ENCODE measurements around the gene RMC1. TPM values are rescaled to one million over a fixed set of nuclear protein-coding genes. Genes with fewer than 3 reads are reported as not detected.

The RMC1 gene
- total and polyA plus RNA-seq, 2 of the 13 experiments (the other 11 are each of a cell fraction or from before 2014, with no cell fraction given): 9.4 to 19.5 TPM

GRCh38 chr18:23556145-23556780 is 53.0 kb downstream of the RMC1 start (continued):
- TF ChIP-seq HMGXB3 (CRISPR knock-in tag; IDR thresholded peaks at IDR 0.05; ENCODE audit: borderline replicate concordance): 0 out of 2 replicates have a peak, but pooled peaks have one; percentile 49
- TF ChIP-seq ZNF644 (CRISPR knock-in tag; IDR thresholded peaks at IDR 0.05; ENCODE audit: low read depth): peak; percentile 44; the same call in 1 of the 2 replicates
- no peak for TF ChIP-seq ZNF234 (CRISPR knock-in tag; conservative IDR thresholded peaks at IDR 0.05)
- TF ChIP-seq, protein P1, sequence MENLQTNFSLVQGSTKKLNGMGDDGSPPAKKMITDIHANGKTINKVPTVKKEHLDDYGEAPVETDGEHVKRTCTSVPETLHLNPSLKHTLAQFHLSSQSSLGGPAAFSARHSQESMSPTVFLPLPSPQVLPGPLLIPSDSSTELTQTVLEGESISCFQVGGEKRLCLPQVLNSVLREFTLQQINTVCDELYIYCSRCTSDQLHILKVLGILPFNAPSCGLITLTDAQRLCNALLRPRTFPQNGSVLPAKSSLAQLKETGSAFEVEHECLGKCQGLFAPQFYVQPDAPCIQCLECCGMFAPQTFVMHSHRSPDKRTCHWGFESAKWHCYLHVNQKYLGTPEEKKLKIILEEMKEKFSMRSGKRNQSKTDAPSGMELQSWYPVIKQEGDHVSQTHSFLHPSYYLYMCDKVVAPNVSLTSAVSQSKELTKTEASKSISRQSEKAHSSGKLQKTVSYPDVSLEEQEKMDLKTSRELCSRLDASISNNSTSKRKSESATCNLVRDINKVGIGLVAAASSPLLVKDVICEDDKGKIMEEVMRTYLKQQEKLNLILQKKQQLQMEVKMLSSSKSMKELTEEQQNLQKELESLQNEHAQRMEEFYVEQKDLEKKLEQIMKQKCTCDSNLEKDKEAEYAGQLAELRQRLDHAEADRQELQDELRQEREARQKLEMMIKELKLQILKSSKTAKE (CRISPR knock-in tag; IDR thresholded peaks at IDR 0.05; ENCODE audit: borderline replicate concordance): peak; percentile 79
- TF ChIP-seq, protein P2, sequence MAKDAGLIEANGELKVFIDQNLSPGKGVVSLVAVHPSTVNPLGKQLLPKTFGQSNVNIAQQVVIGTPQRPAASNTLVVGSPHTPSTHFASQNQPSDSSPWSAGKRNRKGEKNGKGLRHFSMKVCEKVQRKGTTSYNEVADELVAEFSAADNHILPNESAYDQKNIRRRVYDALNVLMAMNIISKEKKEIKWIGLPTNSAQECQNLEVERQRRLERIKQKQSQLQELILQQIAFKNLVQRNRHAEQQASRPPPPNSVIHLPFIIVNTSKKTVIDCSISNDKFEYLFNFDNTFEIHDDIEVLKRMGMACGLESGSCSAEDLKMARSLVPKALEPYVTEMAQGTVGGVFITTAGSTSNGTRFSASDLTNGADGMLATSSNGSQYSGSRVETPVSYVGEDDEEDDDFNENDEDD (CRISPR knock-in tag; IDR thresholded peaks at IDR 0.05; ENCODE audit: borderline replicate concordance): peak; percentile 55; the same call in 1 of the 2 replicates
- peak; percentile 85 to 91 for TF ChIP-seq NR2F1 (CRISPR knock-in tag; IDR thresholded peaks at IDR 0.05)
- no peak; the same call in 1 of the 2 replicates for TF ChIP-seq ZZZ3 (CRISPR knock-in tag; IDR thresholded peaks at IDR 0.05; ENCODE audit: borderline replicate concordance)
- peak; percentile 87 for TF ChIP-seq NCOA2 (CRISPR knock-in tag; IDR thresholded peaks at IDR 0.05)
- TF ChIP-seq ZNF460 (CRISPR knock-in tag; IDR thresholded peaks at IDR 0.05; ENCODE audit: borderline replicate concordance): 0 out of 2 replicates have a peak, but pooled peaks have one; percentile 32
- TF ChIP-seq ZBTB10 (CRISPR knock-in tag; IDR thresholded peaks at IDR 0.05; ENCODE audit: borderline replicate concordance): no peak
- peak; percentile 42; the same call in 1 of the 2 replicates for TF ChIP-seq ZBTB4 (CRISPR knock-in tag; IDR thresholded peaks at IDR 0.05; ENCODE audit: borderline replicate concordance)
- TF ChIP-seq PHF8 (CRISPR knock-in tag; IDR thresholded peaks at IDR 0.05): peak; percentile 26; the same call in 1 of the 2 replicates
- TF ChIP-seq ZNF335 (CRISPR knock-in tag; IDR thresholded peaks at IDR 0.05): 0 out of 2 replicates have a peak, but pooled peaks have one; percentile 12

All from HepG2 (cell line).